Brain pericyte (primary cell): ENCODE data around the gene DUSP2.

Experiments
- DNase-seq: peaks from one replicate; pipeline ENCODE4 v3.0.0-alpha.2; 2012; ENCODE audit warnings: low read depth, low spot score

Gene DUSP2

GRCh38 chr2:96114903-96115581 is 30.2 kb downstream of the DUSP2 start:
- no peak for DNase-seq

- DNase-seq, result no peak
These were observed 30.7 kb downstream of the DUSP2 start for GRCh38 chr2:96114546-96114902.

GRCh38 chr2:96113951-96114350 is 31.3 kb downstream of the DUSP2 start:
- no peak for DNase-seq

- DNase-seq, result no peak
These were observed 31.9 kb downstream of the DUSP2 start for GRCh38 chr2:96113367-96113677.

GRCh38 chr2:96112501-96113366 is 32.5 kb downstream of the DUSP2 start:
- no peak for DNase-seq

- DNase-seq, result no peak
These were observed 33.3 kb downstream of the DUSP2 start for GRCh38 chr2:96111823-96112500.

GRCh38 chr2:96111257-96111640 is 34.0 kb downstream of the DUSP2 start:
- no peak for DNase-seq

GRCh38 chr2:96110621-96111256 is 34.5 kb downstream of the DUSP2 start:
- DNase-seq, result no peak

- DNase-seq, result no peak
These were observed 35.2 kb downstream of the DUSP2 start for GRCh38 chr2:96109931-96110511.

GRCh38 chr2:96109361-96109680 is 35.9 kb downstream of the DUSP2 start:
- DNase-seq, result no peak

GRCh38 chr2:96108541-96109360 is 36.5 kb downstream of the DUSP2 start:
- DNase-seq, result no peak

- DNase-seq, result no peak
These were observed 37.1 kb downstream of the DUSP2 start for GRCh38 chr2:96108151-96108540.

- DNase-seq, result no peak
These were observed 37.6 kb downstream of the DUSP2 start for GRCh38 chr2:96107708-96108065.

GRCh38 chr2:96106991-96107707 is 38.1 kb downstream of the DUSP2 start:
- DNase-seq, result no peak

- no peak for DNase-seq
These were observed 39.1 kb downstream of the DUSP2 start for GRCh38 chr2:96105994-96106715.

GRCh38 chr2:96105152-96105915 is 39.9 kb downstream of the DUSP2 start:
- DNase-seq, result no peak

- no peak for DNase-seq
These were observed 40.8 kb downstream of the DUSP2 start for GRCh38 chr2:96104487-96104861.

GRCh38 chr2:96103761-96104486 is 41.3 kb downstream of the DUSP2 start:
- DNase-seq, result no peak

GRCh38 chr2:96103187-96103601 is 42.0 kb downstream of the DUSP2 start:
- no peak for DNase-seq
